ENCODE measurements around the gene SPDYC. TPM values are rescaled to one million over a fixed set of nuclear protein-coding genes. Genes with fewer than 3 reads are reported as not detected.
A peak's percentile ranks its signal among the peaks of the same experiment; 100 is the strongest.

The SPDYC gene
- total RNA-seq, 1 donor from 2014 or later: not detected

GRCh38 chr11:65206901-65207300 is 36.9 kb downstream of the SPDYC start:
- DNase-seq: no peak

- DNase-seq: no peak
Observed at GRCh38 chr11:65207918-65208784, 38.1 kb downstream of the SPDYC start.

- DNase-seq: no peak
Observed at GRCh38 chr11:65208785-65209710, 39.0 kb downstream of the SPDYC start.

GRCh38 chr11:65209711-65210360 is 39.8 kb downstream of the SPDYC start:
- DNase-seq: no peak

- DNase-seq: no peak
Observed at GRCh38 chr11:65210361-65210731, 40.3 kb downstream of the SPDYC start.

- DNase-seq: no peak
Observed at GRCh38 chr11:65210748-65211147, 40.7 kb downstream of the SPDYC start.

- DNase-seq: no peak
Observed at GRCh38 chr11:65211293-65212105, 41.5 kb downstream of the SPDYC start.

- DNase-seq: no peak
Observed at GRCh38 chr11:65212226-65212801, 42.3 kb downstream of the SPDYC start.

- DNase-seq: no peak
Observed at GRCh38 chr11:65213322-65214211, 43.5 kb downstream of the SPDYC start.

- no peak for DNase-seq
Observed at GRCh38 chr11:65214212-65214845, 44.3 kb downstream of the SPDYC start.

- no peak for DNase-seq
Observed at GRCh38 chr11:65215441-65216076, 45.5 kb downstream of the SPDYC start.

GRCh38 chr11:65216830-65217229 is 46.8 kb downstream of the SPDYC start:
- no peak for DNase-seq

GRCh38 chr11:65217441-65218423 is 47.7 kb downstream of the SPDYC start:
- no peak for DNase-seq

- DNase-seq: no peak
Observed at GRCh38 chr11:65218446-65218845, 48.4 kb downstream of the SPDYC start.

- DNase-seq: peak; percentile 22
Observed at GRCh38 chr11:65219930-65220213, 49.8 kb downstream of the SPDYC start.

GRCh38 chr11:65221026-65221425 is 51.0 kb downstream of the SPDYC start:
- DNase-seq: no peak
